Chondrocyte (in vitro differentiated cells): ENCODE measurements around the gene HADH. TPM values are rescaled to one million over a fixed set of nuclear protein-coding genes. Genes with fewer than 3 reads are reported as not detected.

Experiments
- DNase-seq: peaks from one replicate; pipeline ENCODE4 v3.0.0; 2021; ENCODE audit warnings: mixed read lengths, low spot score
- H3K27ac Mint-ChIP-seq: one replicate; pipeline ENCODE4 v1.8.0; 2021; ENCODE audit warnings: mild to moderate bottlenecking, moderate library complexity, mixed read lengths; ENCODE audit not compliant: unreplicated experiment
- H3K27me3 Mint-ChIP-seq: 2 replicates; pipeline ENCODE4 v1.8.0; 2021; ENCODE audit warnings: low read depth, mixed read lengths
- H3K36me3 Mint-ChIP-seq: 2 replicates; pipeline ENCODE4 v1.8.0; 2021; ENCODE audit warnings: low read depth, mixed read lengths
- H3K4me1 Mint-ChIP-seq: 2 replicates; pipeline ENCODE4 v1.8.0; 2021; ENCODE audit warnings: low read depth, mild to moderate bottlenecking, mixed read lengths
- H3K4me3 Mint-ChIP-seq: one replicate; pipeline ENCODE4 v1.8.0; 2021; ENCODE audit warnings: mild to moderate bottlenecking, moderate library complexity, mixed read lengths; ENCODE audit not compliant: unreplicated experiment
- H3K9me3 Mint-ChIP-seq: 2 replicates; pipeline ENCODE4 v1.8.0; 2021; ENCODE audit warnings: low read depth, mixed read lengths
- CTCF ChIP-seq: fragments of 200-600 bp; sonication (generic); IDR thresholded peaks from 2 replicates; pipeline ENCODE4 v1.5.0; 2021; ENCODE audit warnings: antibody characterized with exemption, mild to moderate bottlenecking, moderate library complexity
- total RNA-seq: library from RNA; stranded (reverse); gene quantifications from 3 replicates; pipeline ENCODE4 v1.2.1, GENCODE V29; 2021

Gene HADH
- total RNA-seq, 1 donor from 2014 or later = 21.6 TPM

- Mint-ChIP-seq H3K27me3 (no peaks in the 10 kb centered on the region), H3K27ac (no peak overlapping the region), H3K9me3 (peaks cover 3% of the 10 kb centered on the region), H3K4me3 (no peak overlapping the region), H3K36me3 (peaks cover 9% of the 10 kb centered on the region), H3K4me1 (peaks cover 19% of the 10 kb centered on the region)
- TF ChIP-seq CTCF = no peak
- DNase-seq = no peak
Measured at GRCh38 chr4:108013327-108013726, 23.6 kb downstream of the HADH start.

- Mint-ChIP-seq H3K4me3 (no peak overlapping the region), H3K4me1 (peaks cover 13% of the 10 kb centered on the region), H3K27ac (no peak overlapping the region), H3K9me3 (peaks cover 3% of the 10 kb centered on the region), H3K36me3 (peaks cover 9% of the 10 kb centered on the region), H3K27me3 (no peaks in the 10 kb centered on the region)
- TF ChIP-seq CTCF = no peak
- no peak for DNase-seq
Measured at GRCh38 chr4:108013955-108014354, 24.3 kb downstream of the HADH start.

GRCh38 chr4:108018040-108018883, 28.6 kb downstream of the HADH start:
- H3K4me1 Mint-ChIP-seq = no peaks in the 10 kb centered on the region
- no peaks in the 10 kb centered on the region for H3K9me3 Mint-ChIP-seq
- no peak overlapping the region for H3K4me3 Mint-ChIP-seq
- peak; percentile 92 for TF ChIP-seq CTCF
- no peak for DNase-seq
- no peak overlapping the region for H3K27ac Mint-ChIP-seq
- peaks cover 13% of the 10 kb centered on the region for H3K36me3 Mint-ChIP-seq
- no peaks in the 10 kb centered on the region for H3K27me3 Mint-ChIP-seq

GRCh38 chr4:108018884-108019187, 29.1 kb downstream of the HADH start:
- no peak for TF ChIP-seq CTCF
- no peak overlapping the region for H3K4me3 Mint-ChIP-seq
- no peaks in the 10 kb centered on the region for H3K27me3 Mint-ChIP-seq
- no peaks in the 10 kb centered on the region for H3K9me3 Mint-ChIP-seq
- peaks cover 13% of the 10 kb centered on the region for H3K36me3 Mint-ChIP-seq
- H3K4me1 Mint-ChIP-seq = no peaks in the 10 kb centered on the region
- DNase-seq = no peak
- H3K27ac Mint-ChIP-seq = no peak overlapping the region

- Mint-ChIP-seq H3K27me3 (no peaks in the 10 kb centered on the region), H3K4me3 (no peak overlapping the region), H3K9me3 (no peaks in the 10 kb centered on the region), H3K36me3 (peaks cover 26% of the 10 kb centered on the region), H3K27ac (no peak overlapping the region), H3K4me1 (no peaks in the 10 kb centered on the region)
- no peak for TF ChIP-seq CTCF
- DNase-seq = no peak
Measured at GRCh38 chr4:108024085-108024877, 34.6 kb downstream of the HADH start.
